ENCODE data around the gene PATE3. TPM values are rescaled to one million over a fixed set of nuclear protein-coding genes. Genes with fewer than 3 reads are reported as not detected.

The PATE3 gene
- total RNA-seq, 4 donors from 2014 or later, result not detected

GRCh38 chr11:125833016-125833415 is 45.1 kb downstream of the PATE3 start, which contains the start of gene PATE4:
TSS of gene PATE4 (plus strand) at chr11:125833316. CDS start at chr11:125833360, 44 bp downstream.
- no peak for TF ChIP-seq CTCF (IDR thresholded peaks at IDR 0.05)
- ATAC-seq (ENCODE audit: low FRiP score), result no peak
- no peak for DNase-seq (ENCODE audit: low spot score)

GRCh38 chr11:125835748-125836147 is 47.8 kb downstream of the PATE3 start:
- no peak for TF ChIP-seq CTCF (IDR thresholded peaks at IDR 0.05)
- DNase-seq (ENCODE audit: low spot score), result no peak
- no peak for ATAC-seq (ENCODE audit: low FRiP score)

Other genes with a start within 250 kb of the PATE3 start
- gene EI24, start 218.7 kb upstream of the PATE3 start, total RNA-seq, result 100 to 1,000 TPM in 1 of 4 donors, 10 to 100 TPM in 3; 68.6 to 116 (median 85.5) TPM
- gene STT3A, start 195.3 kb upstream of the PATE3 start, total RNA-seq, result 100 to 1,000 TPM in 1 of 4 donors, 10 to 100 TPM in 3; 66.8 to 135 (median 83.6) TPM
- 1 to 10 TPM; 1.2 to 5.4 (median 3.0) TPM for gene CHEK1, start 163.0 kb upstream of the PATE3 start, total RNA-seq
- gene ACRV1, start 107.3 kb upstream of the PATE3 start, total RNA-seq, result not detected
- gene PATE1, start 41.8 kb upstream of the PATE3 start, total RNA-seq, result not detected
- gene PATE2, start 9.3 kb upstream of the PATE3 start, total RNA-seq, result not detected
- not detected for gene PATE4, start 45.2 kb downstream of the PATE3 start, total RNA-seq
- 1 to 10 TPM; 2.6 to 4.9 (median 3.0) TPM for gene HYLS1, start 99.5 kb downstream of the PATE3 start, total RNA-seq
- gene PUS3, start 115.1 kb downstream of the PATE3 start, total RNA-seq, result 10 to 100 TPM in 2 of 4 donors, 1 to 10 TPM in 2; 7.3 to 12.2 (median 9.5) TPM
- 1 to 10 TPM in 1 of 4 donors, under 1 TPM in 1, not detected in 2; 0.60 to 2.5 TPM for gene DDX25, start 116.4 kb downstream of the PATE3 start, total RNA-seq
- gene VSIG10L2, start 157.9 kb downstream of the PATE3 start, total RNA-seq, result under 1 TPM in 1 of 4 donors, not detected in 3; 0.32 TPM

Measured in omental fat pad (tissue), 4 donors.